ENCODE data around the gene CHD2. TPM values are rescaled to one million over a fixed set of nuclear protein-coding genes. Genes with fewer than 3 reads are reported as not detected.

Gene CHD2
- total RNA-seq (100 to 1,000 TPM in 1 of 4 donors, 10 to 100 TPM in 3; 75.9 to 108 (median 90.0) TPM), polyA plus RNA-seq (10 to 100 TPM; 16.0 to 48.4 (median 16.8) TPM)

DNA sequence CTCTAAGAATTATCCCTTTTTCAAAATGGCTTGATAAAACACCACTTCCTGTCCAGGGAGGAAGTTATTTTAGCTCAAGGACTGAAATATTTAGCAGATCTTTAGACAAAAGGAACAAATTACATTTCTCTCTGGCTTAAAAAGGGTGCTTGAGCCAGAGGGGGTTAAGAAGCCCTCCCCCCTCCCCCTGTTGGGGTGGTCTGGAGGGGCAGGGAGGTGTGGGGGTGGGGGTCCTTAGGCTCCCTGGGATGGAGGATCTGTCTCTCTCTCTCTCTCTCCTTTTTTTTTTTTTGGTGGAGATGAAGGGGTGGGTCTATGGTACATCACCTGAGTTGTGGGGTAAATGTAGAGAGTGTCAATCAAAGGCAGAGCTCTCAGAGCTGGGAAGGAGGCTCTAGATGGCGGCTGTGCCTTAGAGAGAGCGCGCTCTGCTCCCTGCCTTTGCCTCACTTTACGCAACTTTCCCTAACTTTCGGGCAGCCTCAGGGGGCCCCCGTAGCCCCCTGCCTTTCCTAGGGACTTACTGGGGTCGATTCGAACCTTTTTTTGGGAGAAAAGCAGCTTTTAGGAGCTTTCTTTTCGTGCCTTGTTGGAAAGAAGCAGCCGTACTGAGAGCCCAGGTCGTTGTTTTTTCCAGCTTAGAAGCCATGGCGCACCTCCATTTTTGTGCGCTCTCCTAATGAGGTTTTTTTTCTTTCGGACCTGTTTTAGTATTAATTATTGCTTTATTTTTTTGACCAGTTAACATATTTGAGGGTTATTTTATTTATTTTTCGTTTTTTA is at the start of gene CHD2:
CHD2 (plus strand) TSS at position 377 of the 783 bp plus-strand sequence. CDS start 914 bp downstream, outside the sequence.
- Histone ChIP-seq H3K9me3 (no peaks in the 10 kb centered on the region), H3K4me1 (peaks cover 0 to 62% (median 34%) of the 10 kb centered on the region in 4 donors), H3K27me3 (no peaks in the 10 kb centered on the region), H3K27ac (peak within 1 kb of the TSS; percentile 91 to 96 (median 94)), H3K4me3 (peak within 1 kb of the TSS; percentile 49 to 60 (median 57)), H3K36me3 (peaks cover 0 to 33% (median 4%) of the 10 kb centered on the region in 4 donors)
- intact Hi-C loops (cut with DNase I): loop anchor here (5.0 kb wide), 1 partner anchor 172 kb away; no protein-coding TSS in a partner anchor
- peak; percentile 85 to 95 (median 94) for TF ChIP-seq POLR2AphosphoS5 (IDR thresholded peaks at IDR 0.05)
- TF ChIP-seq, protein P1, sequence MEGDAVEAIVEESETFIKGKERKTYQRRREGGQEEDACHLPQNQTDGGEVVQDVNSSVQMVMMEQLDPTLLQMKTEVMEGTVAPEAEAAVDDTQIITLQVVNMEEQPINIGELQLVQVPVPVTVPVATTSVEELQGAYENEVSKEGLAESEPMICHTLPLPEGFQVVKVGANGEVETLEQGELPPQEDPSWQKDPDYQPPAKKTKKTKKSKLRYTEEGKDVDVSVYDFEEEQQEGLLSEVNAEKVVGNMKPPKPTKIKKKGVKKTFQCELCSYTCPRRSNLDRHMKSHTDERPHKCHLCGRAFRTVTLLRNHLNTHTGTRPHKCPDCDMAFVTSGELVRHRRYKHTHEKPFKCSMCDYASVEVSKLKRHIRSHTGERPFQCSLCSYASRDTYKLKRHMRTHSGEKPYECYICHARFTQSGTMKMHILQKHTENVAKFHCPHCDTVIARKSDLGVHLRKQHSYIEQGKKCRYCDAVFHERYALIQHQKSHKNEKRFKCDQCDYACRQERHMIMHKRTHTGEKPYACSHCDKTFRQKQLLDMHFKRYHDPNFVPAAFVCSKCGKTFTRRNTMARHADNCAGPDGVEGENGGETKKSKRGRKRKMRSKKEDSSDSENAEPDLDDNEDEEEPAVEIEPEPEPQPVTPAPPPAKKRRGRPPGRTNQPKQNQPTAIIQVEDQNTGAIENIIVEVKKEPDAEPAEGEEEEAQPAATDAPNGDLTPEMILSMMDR (IDR thresholded peaks at IDR 0.05): no peak
- peak; percentile 85 to 94 for TF ChIP-seq POLR2A (IDR thresholded peaks at IDR 0.05)
- TF ChIP-seq EP300 (IDR thresholded peaks at IDR 0.05): no peak
- peak; percentile 74 for DNase-seq
- 0 to 1% methylated on average over 15 of the region's 15 CpGs for WGBS, 2 donors

DNA sequence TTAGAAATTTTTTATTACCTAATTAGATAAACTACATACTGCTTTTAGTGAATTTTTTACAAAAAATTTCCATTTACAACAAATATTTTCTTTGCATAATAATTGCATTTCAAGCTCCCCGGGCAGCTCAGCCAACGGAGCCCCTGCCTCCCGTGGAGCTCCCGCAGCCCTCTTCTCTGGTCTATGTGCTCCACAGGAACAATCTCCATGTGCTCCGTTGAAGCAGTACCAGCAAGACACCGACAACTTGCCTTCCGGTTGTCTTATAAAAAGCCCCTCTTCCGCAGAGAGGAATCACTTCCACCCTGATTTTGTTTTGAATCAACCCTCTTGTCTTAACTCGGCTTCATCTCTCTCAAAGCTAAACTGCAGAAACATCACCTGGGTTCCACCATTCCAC is 46.9 kb upstream of the CHD2 start:
- WGBS, 2 donors: 75 to 90% methylated on average over 9 of the region's 9 CpGs
- Histone ChIP-seq H3K4me3 (no peak overlapping the region), H3K36me3 (no peaks in the 10 kb centered on the region), H3K27me3 (no peaks in the 10 kb centered on the region), H3K9me3 (no peaks in the 10 kb centered on the region), H3K27ac (no peak overlapping the region), H3K4me1 (no peaks in the 10 kb centered on the region)
- intact Hi-C loops (cut with DNase I): no loop called here
- TF ChIP-seq EP300 (IDR thresholded peaks at IDR 0.05) (no peak), POLR2AphosphoS5 (IDR thresholded peaks at IDR 0.05) (no peak), POLR2A (IDR thresholded peaks at IDR 0.05) (no peak)
- TF ChIP-seq, protein P1 (IDR thresholded peaks at IDR 0.05): no peak
- no peak for DNase-seq

DNA sequence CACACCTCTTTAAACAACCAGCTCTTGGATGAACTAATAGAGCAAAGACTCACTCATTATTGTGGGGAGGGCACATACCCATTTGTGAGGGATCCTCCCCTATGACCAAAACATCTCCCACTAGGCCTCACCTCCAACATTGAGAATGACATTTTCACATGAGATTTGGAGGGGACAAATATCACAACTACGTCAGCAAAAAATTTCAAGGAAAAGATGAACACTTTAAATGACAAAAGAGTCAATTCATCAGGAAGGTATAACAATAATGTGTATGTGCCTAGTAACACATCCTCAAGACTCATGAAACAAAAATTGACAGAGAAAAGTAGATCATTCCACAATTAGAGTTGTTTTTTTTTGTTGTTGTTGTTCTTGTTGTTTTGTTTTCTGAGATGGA is 38.4 kb upstream of the CHD2 start:
- H3K36me3 ChIP-seq: no peaks in the 10 kb centered on the region
- H3K9me3 ChIP-seq: peaks cover 0 to 3% (median 0%) of the 10 kb centered on the region in 4 donors
- no peaks in the 10 kb centered on the region for H3K27me3 ChIP-seq
- DNase-seq: no peak
- no peaks in the 10 kb centered on the region for H3K4me1 ChIP-seq
- WGBS, 2 donors: 96 to 99% methylated on average over 1 of the region's 1 CpG
- no peak overlapping the region for H3K27ac ChIP-seq
- intact Hi-C loops (cut with DNase I): no loop called here
- no peak overlapping the region for H3K4me3 ChIP-seq
- TF ChIP-seq POLR2A (IDR thresholded peaks at IDR 0.05) (no peak), EP300 (IDR thresholded peaks at IDR 0.05) (no peak), POLR2AphosphoS5 (IDR thresholded peaks at IDR 0.05) (no peak)
- TF ChIP-seq, protein P1 (IDR thresholded peaks at IDR 0.05): no peak

DNA sequence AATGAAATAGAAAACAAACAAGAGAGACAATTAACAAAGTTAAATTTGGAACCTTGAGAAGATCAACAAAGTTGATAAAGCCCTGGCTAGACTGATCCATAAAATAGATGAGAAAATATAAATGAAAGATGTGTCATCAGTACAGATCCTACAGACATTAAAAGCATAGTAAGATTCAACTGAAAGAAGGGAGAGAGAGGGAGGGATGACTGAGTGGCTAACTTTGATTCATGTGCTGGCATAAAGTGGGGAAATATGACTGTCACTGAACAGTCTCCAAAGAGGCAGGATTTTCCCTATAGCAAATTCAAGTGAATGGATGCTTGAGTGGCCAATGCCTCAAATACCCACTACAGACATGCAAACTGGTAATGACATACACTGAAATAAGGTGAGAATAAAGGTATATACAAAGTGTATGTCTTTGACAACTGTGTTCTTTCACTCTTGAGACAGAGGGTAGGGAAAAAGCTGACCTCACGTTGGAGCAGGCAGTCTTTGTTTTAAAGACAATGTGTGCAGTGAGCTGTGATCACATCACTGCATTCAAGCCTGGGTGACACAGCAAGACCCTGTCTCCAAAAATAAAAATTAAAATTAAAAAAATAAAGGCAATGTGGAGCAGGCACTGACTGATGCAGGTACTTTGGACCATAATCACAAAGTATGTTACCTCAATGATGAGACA is 35.9 kb upstream of the CHD2 start:
- TF ChIP-seq, protein P1 (IDR thresholded peaks at IDR 0.05): no peak
- TF ChIP-seq POLR2A (IDR thresholded peaks at IDR 0.05) (no peak), EP300 (IDR thresholded peaks at IDR 0.05) (no peak), POLR2AphosphoS5 (IDR thresholded peaks at IDR 0.05) (no peak)
- Histone ChIP-seq H3K27ac (no peak overlapping the region), H3K9me3 (peaks cover 0 to 3% (median 0%) of the 10 kb centered on the region in 4 donors), H3K4me3 (no peak overlapping the region), H3K36me3 (no peaks in the 10 kb centered on the region), H3K27me3 (no peaks in the 10 kb centered on the region), H3K4me1 (peaks cover 0 to 6% (median 4%) of the 10 kb centered on the region in 4 donors)
- no peak for DNase-seq
- intact Hi-C loops (cut with DNase I): no loop called here
- 79 to 85% methylated on average over 1 of the region's 1 CpG for WGBS, 2 donors

Data from sigmoid colon (tissue), 7 donors.